ENCODE data around the gene HSD17B10.

The HSD17B10 gene

GRCh38 chrX:53458082-53458481 lies 23.9 kb upstream of the HSD17B10 start (continued):
- no peak for TF ChIP-seq TSHZ2 (CRISPR knock-in tag; IDR thresholded peaks at IDR 0.05)
- TF ChIP-seq ESRRG (CRISPR knock-in tag; IDR thresholded peaks at IDR 0.05), result no peak

- TF ChIP-seq PATZ1 (CRISPR knock-in tag; IDR thresholded peaks at IDR 0.05; ENCODE audit: borderline replicate concordance) (no peak), PPARA (CRISPR knock-in tag; IDR thresholded peaks at IDR 0.05; ENCODE audit: borderline replicate concordance) (no peak), TSHZ2 (CRISPR knock-in tag; IDR thresholded peaks at IDR 0.05) (no peak), SNAI2 (CRISPR knock-in tag; IDR thresholded peaks at IDR 0.05) (no peak), BACH2 (CRISPR knock-in tag; IDR thresholded peaks at IDR 0.05; ENCODE audit: borderline replicate concordance) (no peak), ARNTL (CRISPR knock-in tag; IDR thresholded peaks at IDR 0.05; ENCODE audit: borderline replicate concordance, low read depth) (no peak), GLIS3 (CRISPR knock-in tag; IDR thresholded peaks at IDR 0.05) (no peak)
These were observed 22.1 kb upstream of the HSD17B10 start for GRCh38 chrX:53456254-53456653.

GRCh38 chrX:53452812-53453211 lies 18.6 kb upstream of the HSD17B10 start:
- TF ChIP-seq OSR1 (CRISPR knock-in tag; IDR thresholded peaks at IDR 0.05) (no peak), ZFP3 (CRISPR knock-in tag; IDR thresholded peaks at IDR 0.05) (no peak)
- no peak for ATAC-seq

More at GRCh38 chrX:53456254-53456653, 22.1 kb upstream of the HSD17B10 start:
- no peak for ATAC-seq

GRCh38 chrX:53449632-53450031 lies 15.5 kb upstream of the HSD17B10 start:
- ATAC-seq, result no peak
- TF ChIP-seq POU6F1 (CRISPR knock-in tag; IDR thresholded peaks at IDR 0.05; ENCODE audit: borderline replicate concordance, low read depth) (no peak), TCF4 (CRISPR knock-in tag; IDR thresholded peaks at IDR 0.05; ENCODE audit: borderline replicate concordance) (no peak), CSRNP3 (CRISPR knock-in tag; IDR thresholded peaks at IDR 0.05) (no peak), BACH2 (CRISPR knock-in tag; IDR thresholded peaks at IDR 0.05; ENCODE audit: borderline replicate concordance) (no peak), ZNF565 (CRISPR knock-in tag; conservative IDR thresholded peaks at IDR 0.05; ENCODE audit: low read depth) (no peak), ZFP3 (CRISPR knock-in tag; IDR thresholded peaks at IDR 0.05) (no peak), ZFP30 (CRISPR knock-in tag; IDR thresholded peaks at IDR 0.05) (no peak), ISL1 (CRISPR knock-in tag; IDR thresholded peaks at IDR 0.05) (no peak)
